HFFc6 (cell line): ENCODE measurements around the gene S1PR4. TPM values are rescaled to one million over a fixed set of nuclear protein-coding genes. Genes with fewer than 3 reads are reported as not detected.
"Not testable (repeated sequence)": the region's sequence is repeated elsewhere in the genome, so short reads cannot be mapped to it uniquely, and the experiment has no call there.

ENCODE experiments used
- DNase-seq: peaks from one replicate; pipeline ENCODE4 v3.0.0-alpha.2; 2018
- H3K27ac Mint-ChIP-seq: 2 replicates; pipeline ENCODE4 v1.8.0; 2020; ENCODE audit warnings: mild to moderate bottlenecking, mixed read lengths
- H3K27me3 Mint-ChIP-seq: 2 replicates; pipeline ENCODE4 v1.8.0; 2021; ENCODE audit warnings: mild to moderate bottlenecking, moderate library complexity, mixed read lengths; ENCODE audit not compliant: insufficient read depth
- H3K36me3 Mint-ChIP-seq: 2 replicates; pipeline ENCODE4 v1.8.0; 2021; ENCODE audit warnings: low read depth, mixed read lengths
- H3K4me1 Mint-ChIP-seq: 2 replicates; pipeline ENCODE4 v1.8.0; 2020; ENCODE audit warnings: low read depth, mixed read lengths
- H3K4me3 Mint-ChIP-seq: 2 replicates; pipeline ENCODE4 v1.8.0; 2020; ENCODE audit warnings: mild to moderate bottlenecking, moderate library complexity, mixed read lengths
- H3K9me3 Mint-ChIP-seq: 2 replicates; pipeline ENCODE4 v1.8.0; 2020; ENCODE audit warnings: mild to moderate bottlenecking, mixed read lengths
- total RNA-seq, 6 experiments: library from RNA; stranded (reverse); fragmentation: NEBNext Ultra II Directional; extraction: Animal tissue kit (Norgen Biotek cat#: 25700); gene quantifications; 2 replicates in 1 of 6; 3 replicates in 5 of 6; pipeline ENCODE4 v1.2.3, GENCODE V29; 2021
- TF ChIP-seq, protein P1 (sequence below): fragments of 200-600 bp; sonication (generic); IDR thresholded peaks from 2 replicates; pipeline ENCODE4 v1.5.0; 2021; ENCODE audit warnings: antibody characterized with exemption, mild to moderate bottlenecking

The S1PR4 gene
- total RNA-seq, 6 experiments from 2014 or later, result not detected

DNA sequence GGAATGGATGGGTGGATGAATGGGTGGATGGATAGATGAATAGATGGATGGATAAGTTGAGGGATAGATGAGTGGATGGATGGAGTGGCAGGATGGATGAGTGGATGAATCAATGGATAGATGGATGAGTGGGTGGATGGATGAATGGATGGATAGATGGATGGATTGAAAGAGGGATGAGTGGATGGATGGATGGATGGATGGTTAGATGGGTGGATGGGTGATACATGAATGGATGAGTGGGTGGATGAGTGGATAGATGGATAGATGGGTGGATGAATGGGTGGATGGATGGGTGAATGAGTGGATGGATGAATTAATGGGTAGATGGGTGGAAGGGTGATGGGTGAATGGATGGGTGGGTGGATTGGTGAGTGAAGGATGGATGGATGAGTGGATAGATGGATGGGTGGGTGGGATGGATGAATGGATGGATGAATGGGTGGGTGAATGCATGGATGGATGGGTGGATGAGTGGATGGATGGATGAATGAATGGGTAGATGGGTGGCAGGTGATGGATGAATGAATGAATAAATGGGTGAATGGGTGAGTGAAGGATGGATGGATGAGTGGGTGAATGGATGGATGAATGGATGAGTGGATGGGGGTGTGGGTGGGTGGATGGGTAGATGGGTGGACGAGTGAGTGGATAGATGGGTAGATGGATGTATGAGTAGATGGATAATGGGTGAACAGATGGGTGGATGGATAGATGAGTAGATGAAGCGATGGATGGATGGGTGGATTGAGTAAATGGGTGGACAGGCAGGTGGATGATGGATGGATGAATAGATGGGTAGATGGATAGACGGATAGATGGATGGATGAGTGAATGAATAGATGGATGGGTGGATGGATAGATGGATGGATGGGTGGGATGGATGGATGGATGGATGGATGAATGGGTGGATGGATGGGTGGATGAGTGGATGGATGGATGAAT, 25.0 kb upstream of the S1PR4 start:
- Mint-ChIP-seq H3K4me1 (no peaks in the 10 kb centered on the region), H3K9me3 (no peaks in the 10 kb centered on the region), H3K4me3 (no peak overlapping the region), H3K27ac (no peak overlapping the region), H3K27me3 (no peaks in the 10 kb centered on the region), H3K36me3 (peaks cover 5% of the 10 kb centered on the region)
- no peak for DNase-seq
- TF ChIP-seq, protein P1, sequence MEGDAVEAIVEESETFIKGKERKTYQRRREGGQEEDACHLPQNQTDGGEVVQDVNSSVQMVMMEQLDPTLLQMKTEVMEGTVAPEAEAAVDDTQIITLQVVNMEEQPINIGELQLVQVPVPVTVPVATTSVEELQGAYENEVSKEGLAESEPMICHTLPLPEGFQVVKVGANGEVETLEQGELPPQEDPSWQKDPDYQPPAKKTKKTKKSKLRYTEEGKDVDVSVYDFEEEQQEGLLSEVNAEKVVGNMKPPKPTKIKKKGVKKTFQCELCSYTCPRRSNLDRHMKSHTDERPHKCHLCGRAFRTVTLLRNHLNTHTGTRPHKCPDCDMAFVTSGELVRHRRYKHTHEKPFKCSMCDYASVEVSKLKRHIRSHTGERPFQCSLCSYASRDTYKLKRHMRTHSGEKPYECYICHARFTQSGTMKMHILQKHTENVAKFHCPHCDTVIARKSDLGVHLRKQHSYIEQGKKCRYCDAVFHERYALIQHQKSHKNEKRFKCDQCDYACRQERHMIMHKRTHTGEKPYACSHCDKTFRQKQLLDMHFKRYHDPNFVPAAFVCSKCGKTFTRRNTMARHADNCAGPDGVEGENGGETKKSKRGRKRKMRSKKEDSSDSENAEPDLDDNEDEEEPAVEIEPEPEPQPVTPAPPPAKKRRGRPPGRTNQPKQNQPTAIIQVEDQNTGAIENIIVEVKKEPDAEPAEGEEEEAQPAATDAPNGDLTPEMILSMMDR, result no peak

DNA sequence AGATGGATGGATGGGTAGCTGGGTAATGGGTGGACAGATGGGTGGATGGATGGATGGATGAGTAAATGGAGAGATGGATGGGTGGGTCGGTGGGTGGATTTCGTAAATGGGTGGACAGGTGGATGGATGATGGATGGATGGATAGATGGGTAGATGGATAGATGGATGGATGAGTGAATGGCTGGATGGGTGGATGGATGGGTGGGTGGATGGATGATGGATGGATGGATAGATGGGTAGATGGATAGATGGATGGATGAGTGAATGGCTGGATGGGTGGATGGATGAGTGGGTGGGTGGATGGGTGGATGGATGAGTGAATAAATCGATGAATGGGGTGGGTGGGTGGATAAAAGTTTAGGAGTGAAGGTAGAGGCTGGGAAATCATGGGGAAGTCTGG, 24.1 kb upstream of the S1PR4 start:
- not testable (repeated sequence) for H3K36me3 Mint-ChIP-seq, H3K4me1 Mint-ChIP-seq, H3K4me3 Mint-ChIP-seq, DNase-seq, H3K9me3 Mint-ChIP-seq, H3K27ac Mint-ChIP-seq, H3K27me3 Mint-ChIP-seq

DNA sequence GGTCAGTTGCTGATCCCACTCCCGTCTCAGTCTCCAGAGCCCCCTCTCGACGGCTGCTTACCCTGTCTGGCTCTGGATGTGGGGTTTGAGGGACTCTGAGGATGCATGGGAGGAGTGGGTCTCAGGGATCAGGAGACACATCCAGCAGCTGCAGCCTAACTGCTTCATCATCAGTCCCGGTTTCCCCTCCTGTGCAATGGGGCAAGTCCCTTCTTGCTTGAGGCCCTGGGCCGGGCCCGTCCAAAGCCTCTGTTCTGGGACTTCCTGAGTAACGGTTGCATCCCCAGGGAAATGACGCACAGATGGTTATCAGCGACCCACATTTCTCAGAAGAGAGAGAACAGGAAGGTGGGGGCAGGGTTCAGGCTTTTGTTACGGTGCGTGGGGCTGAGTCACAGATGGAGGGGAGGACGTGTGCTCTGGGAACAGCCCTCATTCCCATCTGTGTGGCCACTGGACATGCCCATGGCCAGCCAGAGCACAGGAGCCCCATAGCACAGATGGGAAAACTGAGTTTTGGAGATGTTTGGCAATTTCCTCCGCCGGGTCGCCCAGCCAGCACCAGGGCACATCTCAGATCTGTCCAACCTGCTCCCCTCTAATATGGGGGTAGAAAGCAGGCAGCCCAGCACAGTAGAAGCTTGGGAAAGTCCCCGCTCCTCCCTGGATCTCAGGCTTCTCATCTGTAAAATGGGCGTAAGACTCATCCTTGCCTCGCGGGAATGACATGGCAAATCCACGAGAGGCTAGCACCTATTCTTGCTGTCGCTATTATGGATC, 23.4 kb upstream of the S1PR4 start:
- peaks cover under 1% of the 10 kb centered on the region; the same call in 1 of the 2 replicates for H3K9me3 Mint-ChIP-seq
- H3K36me3 Mint-ChIP-seq, result peaks cover 5% of the 10 kb centered on the region
- H3K4me3 Mint-ChIP-seq, result no peak overlapping the region
- no peaks in the 10 kb centered on the region for H3K4me1 Mint-ChIP-seq
- DNase-seq, result peak; percentile 99
- no peaks in the 10 kb centered on the region; the same call in 1 of the 2 replicates for H3K27me3 Mint-ChIP-seq
- H3K27ac Mint-ChIP-seq, result no peak overlapping the region
- TF ChIP-seq, protein P1, result no peak

DNA sequence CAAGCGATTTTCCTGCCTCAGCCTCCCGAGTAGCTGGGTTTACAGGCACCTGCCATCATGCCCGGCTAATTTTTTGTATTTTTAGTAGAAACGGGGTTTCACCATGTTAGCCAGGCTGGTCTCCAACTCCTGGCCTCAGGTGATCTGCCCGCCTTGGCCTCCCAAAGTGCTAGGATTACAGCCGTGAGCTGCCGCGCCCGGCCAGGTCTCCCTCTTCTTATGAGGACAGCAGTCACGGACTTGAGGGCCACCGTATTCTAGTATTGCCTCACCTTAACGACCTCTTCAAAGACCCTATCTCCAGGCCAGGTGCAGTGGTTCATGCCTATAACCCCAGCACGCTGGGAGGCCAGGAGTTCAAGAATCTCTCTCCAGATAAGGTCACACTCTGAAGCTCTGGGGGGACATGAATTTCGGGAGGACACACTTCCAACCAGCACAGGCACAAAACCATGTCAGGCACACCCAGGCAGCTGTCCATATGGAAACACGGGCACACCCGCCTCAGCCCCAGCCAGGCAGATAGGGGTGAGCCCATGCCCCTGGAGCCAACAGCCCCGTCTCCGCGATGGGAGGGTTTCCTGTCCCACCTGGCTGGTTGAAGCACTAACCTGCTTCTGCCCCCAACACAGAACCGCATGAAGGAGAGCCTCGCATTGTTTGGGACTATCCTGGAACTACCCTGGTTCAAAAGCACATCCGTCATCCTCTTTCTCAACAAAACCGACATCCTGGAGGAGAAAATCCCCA, 21.3 kb upstream of the S1PR4 start:
- peaks cover 8% of the 10 kb centered on the region for H3K4me1 Mint-ChIP-seq
- no peak overlapping the region for H3K4me3 Mint-ChIP-seq
- peaks cover 1% of the 10 kb centered on the region; the same call in 1 of the 2 replicates for H3K27me3 Mint-ChIP-seq
- DNase-seq, result no peak
- H3K36me3 Mint-ChIP-seq, result peaks cover 5% of the 10 kb centered on the region
- no peak overlapping the region for H3K27ac Mint-ChIP-seq
- H3K9me3 Mint-ChIP-seq, result peaks cover 4% of the 10 kb centered on the region; the same call in 1 of the 2 replicates
- TF ChIP-seq, protein P1, result no peak

DNA sequence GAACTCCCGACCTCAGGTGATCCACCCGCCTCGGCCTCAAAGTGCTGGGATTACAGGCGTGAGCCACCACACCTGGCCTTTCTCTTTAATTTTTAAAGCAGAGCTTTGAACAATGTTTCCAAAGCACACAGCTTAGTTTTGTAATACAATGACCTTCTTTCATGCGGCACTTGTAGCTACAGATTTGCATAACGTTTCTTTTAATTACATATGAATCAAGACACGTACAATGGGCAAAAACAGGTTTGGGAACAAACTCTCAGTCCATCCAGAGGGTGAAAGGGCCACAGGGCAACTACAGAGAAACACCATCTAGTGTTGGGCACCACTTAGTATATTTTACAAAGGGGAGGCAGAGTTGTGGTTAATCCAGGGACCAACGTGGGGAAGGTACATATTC, 19.0 kb upstream of the S1PR4 start:
- H3K27me3 Mint-ChIP-seq, result peaks cover 1% of the 10 kb centered on the region; the same call in 1 of the 2 replicates
- TF ChIP-seq, protein P1, result no peak
- DNase-seq, result no peak

More for the DNA sequence above, 19.0 kb upstream of the S1PR4 start:
- Mint-ChIP-seq H3K4me1 (peaks cover 15% of the 10 kb centered on the region), H3K27ac (no peak overlapping the region), H3K9me3 (peaks cover 4% of the 10 kb centered on the region; the same call in 1 of the 2 replicates), H3K36me3 (peaks cover 5% of the 10 kb centered on the region), H3K4me3 (no peak overlapping the region)
